Gastroesophageal sphincter (tissue), 3 donors: ENCODE results near the gene RABL2A.
"Not testable (repeated sequence)": the region's sequence is repeated elsewhere in the genome, so short reads cannot be mapped to it uniquely, and the experiment has no call there.

Source experiments
- CTCF ChIP-seq, 4 experiments: fragments of 200-600 bp in 2 of 4; fragments of 450-650 bp in 2 of 4; sonication (generic) in 1 of 4; IDR thresholded peaks; one replicate each; pipeline ENCODE4 v1.5.1; 2017 to 2019; ENCODE audit warnings: antibody characterized with exemption in 4 of 4, mild to moderate bottlenecking in 2 of 4, moderate library complexity in 2 of 4
- EP300 ChIP-seq: sonication (generic); formaldehyde crosslinking; IDR thresholded peaks from one replicate; pipeline ENCODE4 v1.6.1; 2017; ENCODE audit warnings: antibody characterized with exemption, mild to moderate bottlenecking
- POLR2AphosphoS5 ChIP-seq: sonication (generic); formaldehyde crosslinking; IDR thresholded peaks from one replicate; pipeline ENCODE4 v1.6.1; 2017; ENCODE audit warnings: antibody characterized with exemption

DNA sequence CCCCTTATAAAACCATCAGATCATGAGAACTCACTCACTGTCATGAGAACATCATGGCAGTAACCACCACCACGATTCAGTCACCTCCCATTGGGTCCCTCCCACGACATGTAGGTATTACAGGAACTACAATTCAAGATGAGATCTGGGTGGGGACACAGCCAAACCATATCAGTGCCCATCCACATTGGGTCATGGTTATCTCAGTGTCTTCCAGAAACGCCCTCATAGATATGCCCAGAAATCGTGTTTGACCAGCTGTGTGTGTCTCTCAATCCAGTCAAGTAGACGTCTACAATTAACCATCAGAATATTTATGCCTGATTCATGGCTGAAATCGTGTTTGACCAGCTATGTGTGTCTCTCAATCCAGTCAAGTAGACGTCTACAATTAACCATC lies 17.2 kb upstream of the RABL2A start:
- not testable (repeated sequence) for TF ChIP-seq CTCF (IDR thresholded peaks at IDR 0.05); POLR2AphosphoS5; EP300
